Gastroesophageal sphincter (tissue), 4 donors: ENCODE measurements around the gene EGR2. TPM values are rescaled to one million over a fixed set of nuclear protein-coding genes. Genes with fewer than 3 reads are reported as not detected.
A peak's percentile ranks its signal among the peaks of the same experiment; 100 is the strongest.
"Not testable (repeated sequence)": the region's sequence is repeated elsewhere in the genome, so short reads cannot be mapped to it uniquely, and the experiment has no call there.

Source experiments
- ATAC-seq: fragments of 150-250 bp; one replicate; pipeline ENCODE4 v1.9.1; 2016; ENCODE audit warnings: mild to moderate bottlenecking, moderate library complexity
- H3K27ac ChIP-seq, 4 donors: fragments of 200-600 bp; sonication (generic) in 3 of 4; 1 replicate in 3 of 4; 2 replicates in 1 of 4; pipeline ENCODE4 v1.5.1; 2016 to 2019
- H3K27me3 ChIP-seq: fragments of 200-600 bp; sonication (generic); one replicate; pipeline ENCODE4 v1.5.1; 2019
- H3K36me3 ChIP-seq, 2 donors: fragments of 200-600 bp; sonication (generic); one replicate each; pipeline ENCODE4 v1.5.1; 2019; ENCODE audit warnings: control low read depth in 1 of 2
- H3K4me1 ChIP-seq, 3 donors: fragments of 200-600 bp; sonication (generic); 1 replicate in 2 of 3; 2 replicates in 1 of 3; pipeline ENCODE4 v1.5.1; 2016 to 2019; ENCODE audit warnings: control low read depth in 2 of 3
- H3K4me3 ChIP-seq, 2 donors: fragments of 200-600 bp; sonication (generic); one replicate each; pipeline ENCODE4 v1.5.1; 2019; ENCODE audit warnings: mild to moderate bottlenecking in 1 of 2, moderate library complexity in 1 of 2
- H3K9me3 ChIP-seq, 3 donors: fragments of 200-600 bp; sonication (generic); one replicate each; pipeline ENCODE4 v1.5.1; 2017 to 2019; ENCODE audit warnings: control low read depth in 2 of 3
- EP300 ChIP-seq: sonication (generic); formaldehyde crosslinking; IDR thresholded peaks from one replicate; pipeline ENCODE4 v1.6.1; 2017; ENCODE audit warnings: antibody characterized with exemption, mild to moderate bottlenecking
- POLR2A ChIP-seq, 2 donors: fragments of 450-650 bp; IDR thresholded peaks; one replicate each; pipeline ENCODE4 v1.6.1; 2017; ENCODE audit warnings: antibody characterized with exemption in 2 of 2, mild to moderate bottlenecking in 2 of 2, moderate library complexity in 1 of 2
- POLR2AphosphoS5 ChIP-seq: sonication (generic); formaldehyde crosslinking; IDR thresholded peaks from one replicate; pipeline ENCODE4 v1.6.1; 2017; ENCODE audit warnings: antibody characterized with exemption
- WGBS, 2 donors: methylation state at CpG; one replicate each; pipeline ENCODE4 v1.1.5; 2018; ENCODE audit warnings: low coverage in 1 of 2; 5-methylcytosine and 5-hydroxymethylcytosine counted together
- total RNA-seq, 4 donors: library from RNA; depleted of rRNA; stranded (reverse); fragments of >200 nt; gene quantifications; one replicate each; pipeline ENCODE4 v1.1.0, GENCODE V29; 2016
- TF ChIP-seq, protein P1 (sequence below), 4 experiments: fragments of 200-600 bp in 2 of 4; fragments of 450-650 bp in 2 of 4; sonication (generic) in 1 of 4; IDR thresholded peaks; one replicate each; pipeline ENCODE4 v1.5.1; 2017 to 2019; ENCODE audit warnings: antibody characterized with exemption in 4 of 4, mild to moderate bottlenecking in 2 of 4, moderate library complexity in 2 of 4

EGR2 gene
- total RNA-seq, 4 donors from 2014 or later = 0.52 to 1.3 (median 1.1) TPM

DNA sequence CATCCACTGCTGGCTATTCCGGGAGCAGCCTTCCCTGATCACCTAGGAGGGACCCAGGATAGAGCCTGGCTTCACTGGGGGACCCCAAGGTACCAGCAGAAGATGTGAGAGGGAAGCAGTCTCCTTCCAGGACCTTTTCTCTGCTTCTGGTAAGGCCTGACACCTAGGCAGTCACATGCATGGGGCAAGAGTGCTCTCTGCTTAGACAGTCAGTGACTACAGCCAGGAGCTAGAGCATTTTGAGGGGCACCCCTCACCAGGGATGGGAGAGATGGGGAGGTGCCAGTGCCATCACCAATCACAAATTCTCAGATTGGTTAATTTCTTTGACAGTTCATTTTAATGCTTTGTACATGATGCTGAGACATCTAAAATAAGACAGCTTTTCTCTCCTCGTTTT lies 25.6 kb downstream of the EGR2 start:
- no peaks in the 10 kb centered on the region for H3K27me3 ChIP-seq
- no peak for ATAC-seq
- H3K27ac ChIP-seq = no peak overlapping the region
- H3K36me3 ChIP-seq = no peaks in the 10 kb centered on the region
- peaks cover 0 to under 1% (median 0%) of the 10 kb centered on the region in 3 donors for H3K9me3 ChIP-seq
- H3K4me1 ChIP-seq = peaks cover 0 to 15% (median 12%) of the 10 kb centered on the region in 3 donors
- no peak overlapping the region for H3K4me3 ChIP-seq
- whole genome bisulfite sequencing, 2 donors = 73 to 100% methylated on average over 1 of the region's 2 CpGs
- TF ChIP-seq EP300 (no peak), POLR2AphosphoS5 (no peak), POLR2A (IDR thresholded peaks at IDR 0.05) (no peak)
- TF ChIP-seq, protein P1, sequence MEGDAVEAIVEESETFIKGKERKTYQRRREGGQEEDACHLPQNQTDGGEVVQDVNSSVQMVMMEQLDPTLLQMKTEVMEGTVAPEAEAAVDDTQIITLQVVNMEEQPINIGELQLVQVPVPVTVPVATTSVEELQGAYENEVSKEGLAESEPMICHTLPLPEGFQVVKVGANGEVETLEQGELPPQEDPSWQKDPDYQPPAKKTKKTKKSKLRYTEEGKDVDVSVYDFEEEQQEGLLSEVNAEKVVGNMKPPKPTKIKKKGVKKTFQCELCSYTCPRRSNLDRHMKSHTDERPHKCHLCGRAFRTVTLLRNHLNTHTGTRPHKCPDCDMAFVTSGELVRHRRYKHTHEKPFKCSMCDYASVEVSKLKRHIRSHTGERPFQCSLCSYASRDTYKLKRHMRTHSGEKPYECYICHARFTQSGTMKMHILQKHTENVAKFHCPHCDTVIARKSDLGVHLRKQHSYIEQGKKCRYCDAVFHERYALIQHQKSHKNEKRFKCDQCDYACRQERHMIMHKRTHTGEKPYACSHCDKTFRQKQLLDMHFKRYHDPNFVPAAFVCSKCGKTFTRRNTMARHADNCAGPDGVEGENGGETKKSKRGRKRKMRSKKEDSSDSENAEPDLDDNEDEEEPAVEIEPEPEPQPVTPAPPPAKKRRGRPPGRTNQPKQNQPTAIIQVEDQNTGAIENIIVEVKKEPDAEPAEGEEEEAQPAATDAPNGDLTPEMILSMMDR (IDR thresholded peaks at IDR 0.05) = no peak

DNA sequence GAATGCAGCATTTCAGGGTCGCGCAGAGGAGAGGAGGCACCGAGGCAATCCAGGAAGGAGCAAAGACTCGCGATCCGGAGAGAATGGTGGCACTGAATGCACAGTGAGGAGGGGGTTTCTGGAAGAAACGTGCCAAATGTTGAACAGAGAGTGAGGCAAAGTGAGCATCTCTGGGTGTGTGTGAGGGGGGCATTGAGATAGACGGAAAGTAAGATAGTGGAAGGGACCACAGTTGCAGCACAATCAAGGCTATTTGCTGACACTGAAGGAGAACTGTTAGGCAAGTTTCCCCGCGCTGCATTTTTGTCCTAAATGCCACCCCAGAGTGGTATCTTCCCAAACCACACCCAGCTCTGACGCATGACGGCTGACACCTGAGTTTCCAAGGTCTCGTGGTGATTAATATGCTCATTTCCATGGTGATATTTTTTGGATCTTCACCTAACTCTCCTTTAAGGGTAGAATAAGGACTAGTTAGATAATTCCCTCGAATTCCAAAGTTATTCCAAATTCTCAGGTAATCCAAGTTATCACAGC lies 26.1 kb downstream of the EGR2 start:
- peaks cover 0 to 15% (median 12%) of the 10 kb centered on the region in 3 donors for H3K4me1 ChIP-seq
- H3K9me3 ChIP-seq = peaks cover 0 to 5% (median 0%) of the 10 kb centered on the region in 3 donors
- H3K36me3 ChIP-seq = no peaks in the 10 kb centered on the region
- no peak overlapping the region for H3K27ac ChIP-seq
- H3K27me3 ChIP-seq = no peaks in the 10 kb centered on the region
- TF ChIP-seq POLR2A (IDR thresholded peaks at IDR 0.05) = no peak
- TF ChIP-seq POLR2AphosphoS5 = no peak
- TF ChIP-seq, protein P1 (IDR thresholded peaks at IDR 0.05) = no peak
- no peak for TF ChIP-seq EP300
- 85 to 90% methylated on average over 7 to 14 of the region's 14 CpGs for WGBS, 2 donors
- no peak overlapping the region for H3K4me3 ChIP-seq
- no peak for ATAC-seq

DNA sequence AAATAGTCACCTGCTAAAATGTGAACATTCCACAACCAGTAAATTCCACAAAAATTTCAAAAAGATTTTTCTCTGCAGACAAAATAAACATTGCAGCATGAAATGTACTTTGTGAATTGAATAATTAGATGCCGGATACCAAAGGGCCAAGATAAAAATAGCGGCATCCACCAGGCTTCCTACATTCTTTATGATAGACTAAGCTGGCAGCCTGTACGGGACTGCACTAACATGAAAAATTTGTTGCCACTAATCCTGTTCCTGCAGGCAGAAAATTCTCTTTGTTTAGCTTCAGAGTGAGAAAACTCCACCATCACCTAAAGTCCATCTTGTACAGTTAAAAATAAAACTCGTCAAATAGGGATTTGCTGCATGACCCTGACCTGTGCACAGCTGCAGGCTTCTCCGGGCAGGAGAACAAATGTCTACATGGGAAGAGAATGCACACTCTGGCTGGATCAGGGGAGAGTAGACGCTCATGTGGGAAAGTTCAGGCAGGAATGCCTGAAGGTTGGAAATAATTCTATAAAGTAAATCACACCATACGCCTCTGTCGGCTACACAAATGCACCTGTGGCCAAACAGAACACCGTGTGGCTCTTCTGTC lies 27.2 kb downstream of the EGR2 start:
- peak overlapping the region in 2 of 4 donors; percentile 16 to 69 for H3K27ac ChIP-seq
- peak; percentile 52 for TF ChIP-seq POLR2AphosphoS5
- no peak for TF ChIP-seq EP300
- ATAC-seq = peak; percentile 48
- H3K36me3 ChIP-seq = no peaks in the 10 kb centered on the region
- H3K9me3 ChIP-seq = peaks cover 0 to 10% (median 0%) of the 10 kb centered on the region in 3 donors
- H3K27me3 ChIP-seq = no peaks in the 10 kb centered on the region
- H3K4me1 ChIP-seq = peaks cover 0 to 15% (median 12%) of the 10 kb centered on the region in 3 donors
- 18 to 20% methylated on average over 8 to 9 of the region's 9 CpGs for WGBS, 2 donors
- no peak overlapping the region for H3K4me3 ChIP-seq

DNA sequence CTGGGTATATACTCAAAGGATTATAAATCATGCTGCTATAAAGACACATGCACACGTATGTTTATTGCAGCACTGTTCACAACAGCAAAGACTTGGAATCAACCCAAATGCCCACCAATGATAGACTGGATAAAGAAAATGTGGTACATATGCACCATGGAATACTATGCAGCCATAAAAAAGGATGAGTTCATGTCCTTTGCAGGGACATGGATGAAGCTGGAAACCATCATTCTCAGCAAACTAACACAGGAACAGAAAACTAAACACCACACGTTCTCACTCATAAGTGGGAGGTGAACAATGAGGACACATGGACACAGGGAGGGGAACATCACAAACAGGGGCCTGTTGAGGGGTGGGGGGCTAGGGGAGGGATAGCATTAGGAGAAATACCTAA lies 27.9 kb downstream of the EGR2 start:
- peaks cover 0 to 10% (median 0%) of the 10 kb centered on the region in 3 donors for H3K9me3 ChIP-seq
- H3K4me1 ChIP-seq = peaks cover 0 to 15% (median 12%) of the 10 kb centered on the region in 3 donors
- 20 to 75% methylated on average over 1 to 2 of the region's 2 CpGs for WGBS, 2 donors

DNA sequence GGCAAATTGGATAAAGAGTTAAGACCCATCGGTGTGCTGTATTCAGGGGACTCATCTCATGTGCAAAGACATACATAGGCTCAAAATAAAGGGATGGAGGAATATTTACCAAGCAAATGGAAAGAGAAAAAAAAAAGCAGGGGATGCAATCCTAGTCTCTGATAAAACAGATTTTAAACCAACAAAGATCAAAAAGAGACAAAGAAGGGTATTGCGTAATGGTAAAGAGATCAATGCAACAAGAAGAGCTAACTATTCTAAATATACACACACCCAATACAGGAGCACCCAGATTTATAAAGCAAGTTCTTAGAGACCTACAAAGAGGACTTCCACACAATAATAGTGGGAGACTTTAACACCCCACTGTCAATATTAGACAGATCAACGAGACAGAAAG lies 31.6 kb downstream of the EGR2 start:
- H3K27me3 ChIP-seq, H3K27ac ChIP-seq, ATAC-seq, H3K4me3 ChIP-seq, H3K36me3 ChIP-seq: not testable (repeated sequence)
- H3K4me1 ChIP-seq = peaks cover 0 to 11% (median 9%) of the 10 kb centered on the region in 3 donors
- WGBS, 2 donors = 92 to 94% methylated on average over 3 of the region's 3 CpGs
- peaks cover 0 to 10% (median 0%) of the 10 kb centered on the region in 3 donors for H3K9me3 ChIP-seq

More for the DNA sequence above, 27.9 kb downstream of the EGR2 start:
- not testable (repeated sequence) for ATAC-seq, H3K27ac ChIP-seq, H3K27me3 ChIP-seq, H3K4me3 ChIP-seq, H3K36me3 ChIP-seq

DNA sequence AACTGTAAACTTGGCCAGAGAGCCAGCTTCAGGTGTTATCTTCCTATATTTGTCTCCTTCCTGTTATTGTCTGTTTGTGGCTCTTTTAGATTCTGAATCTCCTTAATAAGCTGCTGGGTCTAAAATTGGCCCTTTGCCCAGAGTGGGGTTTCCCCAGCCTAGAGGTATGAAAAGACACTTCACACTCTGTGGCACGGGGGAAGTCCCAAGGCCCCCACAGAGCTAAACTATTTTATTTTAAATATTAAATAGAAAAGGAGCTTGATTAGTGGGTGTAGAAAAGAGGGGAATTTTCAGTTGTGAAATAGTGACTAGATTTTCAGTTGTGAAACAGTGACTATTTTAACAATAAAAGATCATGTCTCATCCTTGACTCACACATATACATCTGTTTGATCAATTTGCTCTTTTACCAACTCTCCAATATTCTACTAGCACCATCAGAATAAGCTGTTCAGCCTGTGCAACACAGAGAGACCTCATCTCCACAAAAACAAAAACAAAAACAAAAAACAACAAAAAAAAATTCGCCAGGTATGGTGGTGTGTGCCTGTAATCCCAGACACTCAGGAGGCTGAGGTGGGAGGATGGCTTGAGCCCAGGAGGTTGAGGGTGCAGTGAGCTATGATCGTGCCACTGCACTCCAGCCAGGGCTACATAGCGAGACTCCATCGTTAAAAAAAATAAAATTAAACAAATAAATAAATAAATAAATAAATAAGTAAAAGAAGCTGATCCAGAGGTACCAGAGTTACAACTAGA lies 36.5 kb downstream of the EGR2 start:
- Histone ChIP-seq H3K36me3 (no peaks in the 10 kb centered on the region), H3K9me3 (peaks cover 0 to under 1% (median 0%) of the 10 kb centered on the region in 3 donors), H3K4me3 (no peak overlapping the region), H3K27ac (no peak overlapping the region), H3K27me3 (no peaks in the 10 kb centered on the region), H3K4me1 (no peaks in the 10 kb centered on the region)
- WGBS, 2 donors = 83 to 100% methylated on average over 1 to 5 of the region's 5 CpGs
- TF ChIP-seq POLR2AphosphoS5 = no peak
- TF ChIP-seq, protein P1 (IDR thresholded peaks at IDR 0.05) = no peak
- no peak for TF ChIP-seq POLR2A (IDR thresholded peaks at IDR 0.05)
- no peak for TF ChIP-seq EP300
- ATAC-seq = no peak
